A172 (cell line): ENCODE results near the gene ZBTB14. TPM values are rescaled to one million over a fixed set of nuclear protein-coding genes. Genes with fewer than 3 reads are reported as not detected.

Source experiments
- DNase-seq: peaks from one replicate; pipeline ENCODE4 v3.0.0-alpha.2; 2015; ENCODE audit warnings: low spot score
- total RNA-seq: library from RNA; depleted of rRNA; stranded (reverse); fragments of >200 nt; shearing (Covaris generic); gene quantifications from 2 replicates; pipeline ENCODE4 v1.2.3, GENCODE V29; 2014; rRNA removed

Gene ZBTB14
- total RNA-seq = 18.2 and 20.9 TPM in 2 replicates

GRCh38 chr18:5295231-5295920 lies at the start of gene ZBTB14:
ZBTB14 (minus strand) TSS chr18:5295726; CDS start chr18:5293246, 2,480 bp downstream.
- DNase-seq = no peak

- DNase-seq = no peak
Observed at GRCh38 chr18:5339202-5339834, 43.8 kb upstream of the ZBTB14 start.

GRCh38 chr18:5334456-5335075 lies 39.0 kb upstream of the ZBTB14 start:
- no peak for DNase-seq

GRCh38 chr18:5318061-5318700 lies 22.7 kb upstream of the ZBTB14 start:
- no peak for DNase-seq

- no peak for DNase-seq
Observed at GRCh38 chr18:5317186-5317585, 21.7 kb upstream of the ZBTB14 start.

GRCh38 chr18:5315838-5316237 lies 20.3 kb upstream of the ZBTB14 start:
- DNase-seq = no peak

GRCh38 chr18:5311301-5311989 lies 15.9 kb upstream of the ZBTB14 start:
- DNase-seq = peak; percentile 19

GRCh38 chr18:5309888-5310470 lies 14.5 kb upstream of the ZBTB14 start:
- DNase-seq = no peak

- no peak for DNase-seq
Observed at GRCh38 chr18:5305835-5306234, 10.3 kb upstream of the ZBTB14 start.

- no peak for DNase-seq
Observed at GRCh38 chr18:5304232-5304631, 8.7 kb upstream of the ZBTB14 start.

GRCh38 chr18:5303636-5304035 lies 8.1 kb upstream of the ZBTB14 start:
- DNase-seq = no peak

GRCh38 chr18:5302606-5303005 lies 7.1 kb upstream of the ZBTB14 start:
- DNase-seq = no peak

- DNase-seq = no peak
Observed at GRCh38 chr18:5300476-5301010, 5.0 kb upstream of the ZBTB14 start.

- DNase-seq = no peak
Observed at GRCh38 chr18:5298156-5298852, 2.8 kb upstream of the ZBTB14 start.

GRCh38 chr18:5297597-5297996 lies 2.1 kb upstream of the ZBTB14 start:
- no peak for DNase-seq

- peak; percentile 74 for DNase-seq
Observed at GRCh38 chr18:5296706-5297320, 1.3 kb upstream of the ZBTB14 start.

- DNase-seq = peak; percentile 87
Observed at GRCh38 chr18:5295981-5296705, 617 bp upstream of the ZBTB14 start.

- DNase-seq = peak; percentile 29
Observed at GRCh38 chr18:5294457-5295230, 882 bp downstream of the ZBTB14 start.

- no peak for DNase-seq
Observed at GRCh38 chr18:5294113-5294456, 1.4 kb downstream of the ZBTB14 start.
